GM10266 (cell line): ENCODE data around the gene SYNGR4.
"Not testable (repeated sequence)": the region's sequence is repeated elsewhere in the genome, so short reads cannot be mapped to it uniquely, and the experiment has no call there.

ENCODE experiments used
- DNase-seq: peaks from one replicate; pipeline ENCODE4 v3.0.0; 2012; ENCODE audit errors: extremely low spot score
- TF ChIP-seq, protein P1 (sequence below): IDR thresholded peaks from 2 replicates; pipeline ENCODE4 v1.5.1; 2012; ENCODE audit warnings: mild to moderate bottlenecking, low read depth; ENCODE audit not compliant: control insufficient read depth, insufficient read depth; ENCODE audit errors: missing control alignments

The SYNGR4 gene, protein sequence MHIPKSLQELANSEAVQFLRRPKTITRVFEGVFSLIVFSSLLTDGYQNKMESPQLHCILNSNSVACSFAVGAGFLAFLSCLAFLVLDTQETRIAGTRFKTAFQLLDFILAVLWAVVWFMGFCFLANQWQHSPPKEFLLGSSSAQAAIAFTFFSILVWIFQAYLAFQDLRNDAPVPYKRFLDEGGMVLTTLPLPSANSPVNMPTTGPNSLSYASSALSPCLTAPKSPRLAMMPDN

DNA sequence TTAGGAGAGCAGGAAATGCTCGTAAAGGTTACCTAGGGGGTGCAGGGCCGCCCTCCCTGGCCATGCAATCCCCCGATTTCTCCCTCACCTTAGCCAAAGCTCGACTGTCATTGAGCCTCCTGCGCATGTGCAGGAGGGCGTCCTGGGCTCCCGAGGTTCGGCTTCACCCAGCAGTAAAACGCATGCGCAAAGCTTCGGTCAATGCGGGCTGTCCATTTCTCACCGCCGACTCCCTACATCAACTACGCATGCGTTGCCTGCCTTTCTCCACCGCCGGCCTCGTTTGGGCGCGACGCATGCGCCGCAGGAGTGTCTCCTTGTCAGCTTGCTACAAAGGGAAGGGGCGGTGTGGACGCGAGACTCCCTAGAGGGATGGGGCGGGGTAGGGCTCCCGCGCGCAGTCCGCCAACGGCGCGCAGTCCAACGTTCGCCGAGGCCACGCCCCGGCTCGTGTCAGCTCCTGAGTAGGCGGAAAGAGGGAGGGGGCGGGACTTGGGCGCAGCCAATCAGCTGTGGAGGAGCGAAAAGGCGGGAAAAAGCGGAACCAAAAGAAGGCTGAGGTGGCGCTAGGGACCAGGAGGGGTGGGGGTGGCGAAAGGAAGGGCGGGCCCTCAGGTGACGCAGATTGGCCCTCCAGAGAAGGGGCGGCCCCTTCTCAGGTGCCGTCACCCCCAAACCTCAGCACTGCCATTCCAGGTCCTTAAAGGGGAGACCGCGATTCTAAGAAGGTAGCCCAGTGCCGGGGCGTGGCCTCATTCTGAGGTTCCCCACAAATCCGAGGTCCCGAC lies at the start of gene SYNGR4, which contains the start of gene TMEM143:
TSS of gene SYNGR4 (plus strand) at position 558 of the 788 bp plus-strand sequence. CDS start 1,476 bp downstream, outside the sequence.
TSS of gene TMEM143 (minus strand) at position 131 of the 788 bp plus-strand sequence. CDS start at position 111, 20 bp downstream.
- TF ChIP-seq, protein P1, sequence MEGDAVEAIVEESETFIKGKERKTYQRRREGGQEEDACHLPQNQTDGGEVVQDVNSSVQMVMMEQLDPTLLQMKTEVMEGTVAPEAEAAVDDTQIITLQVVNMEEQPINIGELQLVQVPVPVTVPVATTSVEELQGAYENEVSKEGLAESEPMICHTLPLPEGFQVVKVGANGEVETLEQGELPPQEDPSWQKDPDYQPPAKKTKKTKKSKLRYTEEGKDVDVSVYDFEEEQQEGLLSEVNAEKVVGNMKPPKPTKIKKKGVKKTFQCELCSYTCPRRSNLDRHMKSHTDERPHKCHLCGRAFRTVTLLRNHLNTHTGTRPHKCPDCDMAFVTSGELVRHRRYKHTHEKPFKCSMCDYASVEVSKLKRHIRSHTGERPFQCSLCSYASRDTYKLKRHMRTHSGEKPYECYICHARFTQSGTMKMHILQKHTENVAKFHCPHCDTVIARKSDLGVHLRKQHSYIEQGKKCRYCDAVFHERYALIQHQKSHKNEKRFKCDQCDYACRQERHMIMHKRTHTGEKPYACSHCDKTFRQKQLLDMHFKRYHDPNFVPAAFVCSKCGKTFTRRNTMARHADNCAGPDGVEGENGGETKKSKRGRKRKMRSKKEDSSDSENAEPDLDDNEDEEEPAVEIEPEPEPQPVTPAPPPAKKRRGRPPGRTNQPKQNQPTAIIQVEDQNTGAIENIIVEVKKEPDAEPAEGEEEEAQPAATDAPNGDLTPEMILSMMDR = no peak
- DNase-seq = peak; percentile 97

DNA sequence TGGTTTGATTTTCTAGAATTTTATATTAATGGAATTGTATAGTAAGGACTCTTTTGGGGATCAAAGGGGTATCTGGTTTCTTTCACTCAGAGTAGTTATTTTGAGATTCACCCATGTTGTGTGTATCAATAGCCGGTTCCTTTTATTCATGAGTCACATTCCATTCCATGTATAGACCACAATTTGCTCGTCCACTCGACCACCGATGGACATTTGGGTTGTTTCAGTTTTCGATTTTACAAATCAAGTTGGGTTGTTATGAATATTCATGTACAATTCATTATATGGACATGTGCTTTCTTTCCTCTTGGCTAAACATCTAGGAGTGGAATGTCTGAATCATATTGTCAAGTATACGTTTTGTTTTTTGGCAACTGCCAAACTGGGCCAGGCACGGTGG lies 48.5 kb upstream of the SYNGR4 start:
- TF ChIP-seq, protein P1 = no peak
- DNase-seq = no peak

DNA sequence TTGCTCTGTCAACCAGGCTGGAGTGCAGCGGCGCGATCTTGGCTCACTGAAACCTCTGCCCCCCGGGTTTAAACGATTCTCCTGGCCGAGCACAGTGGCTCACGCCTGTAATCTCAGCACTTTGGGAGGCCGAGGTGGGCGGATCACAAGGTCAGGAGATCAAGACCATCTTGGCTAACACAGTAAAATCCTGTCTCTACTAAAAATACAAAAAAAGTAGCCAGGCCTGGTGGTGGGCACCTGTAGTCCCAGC lies 46.5 kb upstream of the SYNGR4 start:
- not testable (repeated sequence) for DNase-seq

DNA sequence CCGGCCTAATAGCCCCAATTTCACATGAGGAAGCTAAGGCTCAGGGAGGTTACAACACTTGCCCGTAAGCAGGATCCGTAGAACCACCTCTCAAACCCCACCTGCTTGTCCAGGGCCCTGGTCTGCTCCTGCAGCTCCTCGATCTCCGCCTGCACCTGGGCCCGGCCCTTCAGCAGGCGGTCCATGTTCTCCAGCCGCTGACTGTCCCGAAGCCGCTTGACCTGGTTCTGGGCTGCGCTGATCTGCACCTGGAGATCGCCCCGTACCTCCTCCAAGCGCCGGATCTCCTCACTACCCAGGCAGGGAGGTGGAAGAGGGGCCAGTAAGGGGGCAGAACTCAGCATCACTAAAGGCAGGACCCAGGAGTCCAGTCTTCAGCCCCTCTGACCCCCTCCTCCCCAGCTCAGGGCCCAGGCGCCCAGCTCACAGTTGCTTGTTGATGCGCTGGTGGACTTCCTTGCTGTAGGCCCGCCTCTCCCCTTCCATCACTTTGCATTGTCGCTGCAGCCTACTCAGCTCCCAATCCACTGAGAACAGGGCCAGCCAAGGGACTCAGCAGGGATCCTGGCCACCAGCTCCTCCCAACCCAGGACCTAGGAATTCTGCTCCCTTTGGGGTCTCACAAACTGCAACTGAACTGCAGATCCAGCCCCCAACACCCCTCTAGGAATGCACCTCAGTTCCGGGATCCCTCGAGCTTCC lies 45.7 kb upstream of the SYNGR4 start:
- TF ChIP-seq, protein P1 = no peak
- no peak for DNase-seq

DNA sequence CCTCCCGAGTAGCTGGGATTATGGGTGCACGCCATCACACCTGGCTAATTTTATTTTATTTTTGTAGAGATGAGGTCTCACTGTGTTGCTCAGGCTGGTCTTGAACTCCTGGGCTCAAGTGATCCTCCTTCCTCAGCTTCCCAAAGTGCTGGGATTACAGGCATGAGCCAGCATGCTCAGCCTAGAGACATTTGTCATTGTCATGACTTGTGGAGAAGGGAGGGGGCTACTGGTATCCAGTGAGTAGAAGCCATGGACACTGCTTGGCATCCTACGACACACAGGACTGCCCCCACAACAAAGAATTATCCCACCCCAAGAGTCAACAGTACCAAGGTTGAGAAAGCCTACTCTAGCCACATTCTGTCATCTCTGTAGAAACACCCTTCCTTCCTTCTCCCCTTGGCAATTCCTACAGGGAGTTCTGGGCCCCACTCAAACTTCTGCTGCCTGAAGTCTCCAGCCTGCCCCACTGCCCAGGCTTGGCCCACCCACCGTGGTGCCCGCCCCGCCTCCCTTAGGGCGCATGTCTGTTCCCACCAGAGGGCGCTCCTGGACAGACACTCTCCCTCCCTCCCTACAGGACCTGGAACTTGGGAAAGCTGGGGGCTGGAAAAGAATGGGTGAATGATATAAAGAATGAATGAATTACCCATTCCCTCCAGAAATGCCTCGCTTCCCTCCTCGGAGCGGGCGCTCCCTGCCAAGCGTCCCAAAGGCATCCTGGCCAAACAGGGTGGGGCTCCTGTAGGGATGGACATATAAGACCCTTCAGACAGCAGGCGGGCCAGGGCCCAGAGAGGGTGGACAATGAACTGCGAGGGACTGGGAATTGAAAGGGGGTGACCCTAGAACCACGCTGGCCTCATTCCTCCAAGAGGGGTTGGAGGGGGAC lies 44.3 kb upstream of the SYNGR4 start:
- DNase-seq = peak; percentile 69
- TF ChIP-seq, protein P1 = peak; percentile 89

DNA sequence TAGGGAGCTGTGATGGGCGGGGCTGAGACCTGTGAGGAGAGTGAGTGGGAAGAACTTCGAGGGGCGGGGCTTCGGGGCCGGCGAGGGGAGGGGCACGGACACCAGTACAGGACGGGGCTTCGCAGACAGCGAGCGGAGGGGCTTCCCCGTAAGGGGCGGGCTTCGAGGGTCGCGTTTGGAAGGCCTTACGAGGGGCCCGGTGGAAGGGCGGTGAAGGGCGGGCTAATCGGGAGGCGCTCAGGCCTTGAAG lies 42.9 kb upstream of the SYNGR4 start:
- peak; percentile 96 for DNase-seq
- TF ChIP-seq, protein P1 = no peak
